GM20000 (cell line): Measurements from ENCODE around the gene SMG7.

ENCODE experiments used
- DNase-seq: peaks from one replicate; pipeline ENCODE4 v3.0.0; 2012; ENCODE audit warnings: low spot score
- CTCF ChIP-seq: IDR thresholded peaks from 2 replicates; pipeline ENCODE4 v1.5.1; 2012; ENCODE audit warnings: mild to moderate bottlenecking, control low read depth; ENCODE audit errors: extremely low read depth, missing control alignments

Gene SMG7

GRCh38 chr1:183551924-183552323, 79.6 kb downstream of the SMG7 start:
- no peak for TF ChIP-seq CTCF
- DNase-seq, result no peak

DNA sequence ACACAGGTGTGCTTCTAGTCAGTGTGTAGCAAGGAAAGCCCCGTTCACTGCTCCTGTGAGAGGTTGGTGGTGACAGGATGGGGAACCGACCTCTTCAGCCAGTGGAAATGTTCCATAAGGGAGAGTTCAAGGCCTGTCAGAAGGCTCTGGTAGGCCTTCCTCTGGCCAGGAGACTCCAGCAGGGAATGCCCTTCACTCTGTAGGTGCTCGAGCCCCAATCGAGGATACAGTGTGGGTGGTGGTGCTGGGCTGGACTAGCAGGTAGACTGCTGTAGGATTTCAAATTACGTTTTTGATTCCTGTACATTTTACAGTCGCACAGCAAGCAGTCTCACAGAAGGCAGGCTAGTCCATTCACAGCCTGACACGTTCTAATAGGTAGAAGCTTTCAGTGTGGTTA, 80.1 kb downstream of the SMG7 start:
- no peak for TF ChIP-seq CTCF
- DNase-seq, result no peak

DNA sequence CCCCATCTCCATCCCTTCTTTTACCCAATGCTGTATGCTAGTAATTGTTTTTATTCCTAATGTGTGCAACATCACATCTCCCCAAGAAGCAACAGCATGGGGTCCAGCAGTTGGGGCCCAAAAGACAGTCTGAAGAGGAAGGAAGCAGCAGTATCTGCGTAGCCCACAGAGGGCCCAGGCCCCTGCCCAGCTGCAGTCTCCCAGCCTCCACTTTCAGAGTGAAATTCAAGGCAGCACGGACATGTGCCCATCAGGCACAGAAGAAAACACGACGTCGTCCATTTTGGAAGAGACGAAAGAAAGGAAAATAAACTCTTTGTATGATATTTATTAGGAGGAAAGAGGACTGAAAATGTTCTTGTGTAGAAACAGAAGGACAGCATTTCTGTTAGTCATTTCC, 80.6 kb downstream of the SMG7 start:
- no peak for TF ChIP-seq CTCF

GRCh38 chr1:183553331-183553730, 81.0 kb downstream of the SMG7 start:
- DNase-seq, result no peak
- no peak for TF ChIP-seq CTCF

More for the DNA sequence above, 80.6 kb downstream of the SMG7 start:
- no peak for DNase-seq

- DNase-seq, result no peak
Observed at GRCh38 chr1:183553764-183554163, 81.5 kb downstream of the SMG7 start.

GRCh38 chr1:183554577-183554976, 82.3 kb downstream of the SMG7 start:
- DNase-seq, result no peak
- TF ChIP-seq CTCF, result no peak

More at GRCh38 chr1:183553764-183554163, 81.5 kb downstream of the SMG7 start:
- no peak for TF ChIP-seq CTCF

GRCh38 chr1:183559061-183559460, 86.8 kb downstream of the SMG7 start:
- TF ChIP-seq CTCF, result no peak
- no peak for DNase-seq
